GM23338 (cell line): Measurements from ENCODE around the gene TRIM24. TPM values are rescaled to one million over a fixed set of nuclear protein-coding genes. Genes with fewer than 3 reads are reported as not detected.
A peak's percentile ranks its signal among the peaks of the same experiment; 100 is the strongest.
"Not testable (repeated sequence)": the region's sequence is repeated elsewhere in the genome, so short reads cannot be mapped to it uniquely, and the experiment has no call there.

Experiments used
- ATAC-seq: fragments of 200-7000 bp; cut with Tn5 transposase; 3 replicates; pipeline ENCODE4 v1.9.1; 2020
- DNase-seq: peaks from one replicate; pipeline ENCODE4 v3.0.0-alpha.2; 2015; ENCODE audit warnings: low spot score
- H2AFZ ChIP-seq: fragments of 200-600 bp; sonication (generic); 2 replicates; pipeline ENCODE4 v1.8.0; 2016; ENCODE audit warnings: antibody characterized with exemption, mild to moderate bottlenecking, moderate library complexity
- H3F3A ChIP-seq: fragments of 200-600 bp; sonication (generic); replicated peaks from 2 replicates; pipeline ENCODE4 v1.8.0; 2017; ENCODE audit warnings: antibody characterized with exemption, mixed run types, low read depth
- H3K27ac ChIP-seq: fragments of 200-600 bp; sonication (generic); 2 replicates; pipeline ENCODE4 v1.6.1; 2016; ENCODE audit warnings: low read depth
- H3K27me3 ChIP-seq: fragments of 200-600 bp; sonication (generic); 2 replicates; pipeline ENCODE4 v1.8.0; 2016; ENCODE audit warnings: mild to moderate bottlenecking, mixed run types, moderate library complexity; ENCODE audit not compliant: insufficient read depth
- H3K36me3 ChIP-seq: fragments of 200-600 bp; sonication (generic); 2 replicates; pipeline ENCODE4 v1.8.0; 2016; ENCODE audit warnings: mild to moderate bottlenecking; ENCODE audit not compliant: insufficient read depth
- H3K4me1 ChIP-seq: fragments of 200-600 bp; sonication (generic); 2 replicates; pipeline ENCODE4 v1.8.0; 2016; ENCODE audit warnings: mild to moderate bottlenecking, moderate library complexity; ENCODE audit not compliant: insufficient read depth
- H3K4me2 ChIP-seq: fragments of 200-600 bp; sonication (generic); 2 replicates; pipeline ENCODE4 v1.7.1; 2017; ENCODE audit warnings: mixed run types
- H3K4me3 ChIP-seq: fragments of 200-600 bp; sonication (generic); 2 replicates; pipeline ENCODE4 v1.6.1; 2016; ENCODE audit warnings: mixed run types
- H3K79me2 ChIP-seq: fragments of 200-600 bp; sonication (generic); replicated peaks from 2 replicates; pipeline ENCODE4 v1.8.0; 2017; ENCODE audit warnings: mild to moderate bottlenecking; ENCODE audit not compliant: insufficient read depth
- H3K9me2 ChIP-seq: fragments of 200-600 bp; sonication (generic); 2 replicates; pipeline ENCODE4 v1.8.0; 2017; ENCODE audit not compliant: insufficient read depth
- H4K20me1 ChIP-seq: fragments of 200-600 bp; sonication (generic); replicated peaks from 2 replicates; pipeline ENCODE4 v1.8.0; 2017; ENCODE audit warnings: mild to moderate bottlenecking; ENCODE audit not compliant: insufficient read depth
- H3K27ac Mint-ChIP-seq: 2 replicates; pipeline ENCODE4 v1.8.0; 2020; ENCODE audit warnings: inconsistent platforms, mild to moderate bottlenecking, moderate library complexity, mixed read lengths
- H3K27me3 Mint-ChIP-seq: 3 replicates; pipeline ENCODE4 v1.8.0; 2022; ENCODE audit warnings: low read depth, mild to moderate bottlenecking, moderate library complexity, mixed read lengths, inconsistent platforms; ENCODE audit not compliant: insufficient read depth, poor library complexity
- H3K36me3 Mint-ChIP-seq: 3 replicates; pipeline ENCODE4 v1.8.0; 2021; ENCODE audit warnings: low read depth, mild to moderate bottlenecking, inconsistent platforms, moderate library complexity, mixed read lengths
- H3K4me1 Mint-ChIP-seq: 3 replicates; pipeline ENCODE4 v1.8.0; 2020; ENCODE audit warnings: mild to moderate bottlenecking, inconsistent platforms, mixed read lengths
- H3K4me3 Mint-ChIP-seq: 3 replicates; pipeline ENCODE4 v1.8.0; 2021; ENCODE audit warnings: moderate library complexity, mild to moderate bottlenecking, inconsistent platforms, mixed read lengths
- H3K9me3 Mint-ChIP-seq: 3 replicates; pipeline ENCODE4 v1.8.0; 2020; ENCODE audit warnings: moderate library complexity, mild to moderate bottlenecking, inconsistent platforms, mixed read lengths
- EZH2 ChIP-seq: fragments of 200-600 bp; sonication (generic); IDR thresholded peaks from one replicate; pipeline ENCODE4 v1.8.0; 2017; ENCODE audit warnings: antibody characterized with exemption, mild to moderate bottlenecking, low read depth; ENCODE audit not compliant: unreplicated experiment
- JUNB ChIP-seq: IDR thresholded peaks from one replicate; pipeline ENCODE4 v1.6.1; 2016; ENCODE audit warnings: antibody characterized with exemption; ENCODE audit not compliant: unreplicated experiment
- NANOG ChIP-seq: IDR thresholded peaks from 2 replicates; pipeline ENCODE4 v1.6.1; 2016; ENCODE audit warnings: antibody characterized with exemption, borderline replicate concordance
- STAT1 ChIP-seq: IDR thresholded peaks from one replicate; pipeline ENCODE4 v1.6.1; 2016; ENCODE audit warnings: antibody characterized with exemption; ENCODE audit not compliant: unreplicated experiment
- ZNF114 ChIP-seq: fragments of 250-450 bp; sonication (Bioruptor Pico); IDR thresholded peaks from 2 replicates; pipeline ENCODE4 v1.5.0; 2020; ENCODE audit warnings: mild to moderate bottlenecking, moderate library complexity
- ZNF462 ChIP-seq: fragments of 250-450 bp; sonication (Bioruptor Pico); IDR thresholded peaks from 2 replicates; pipeline ENCODE4 v1.5.0; 2020; ENCODE audit warnings: mild to moderate bottlenecking, moderate library complexity
- polyA plus RNA-seq: library from polyadenylated mRNA; unstranded; fragments of >200 nt; fragmentation: Nextera tagmentation; extraction: Ambion mirVana; gene quantifications from 2 replicates; pipeline ENCODE4 v1.2.1, GENCODE V29; 2016
- total RNA-seq: library from RNA; depleted of rRNA; stranded (reverse); fragments of >200 nt; shearing (Covaris generic); gene quantifications from 2 replicates; pipeline ENCODE4 v1.2.3, GENCODE V29; 2014
- TF ChIP-seq, protein P1 (sequence below), 2 experiments: fragments of 200-600 bp in 1 of 2; sonication (generic) in 1 of 2; conservative IDR thresholded peaks; 2 replicates each; pipeline versions ENCODE4 v1.5.1 to v1.6.1; 2016 to 2017; ENCODE audit warnings: antibody characterized with exemption in 2 of 2, low read depth in 2 of 2, mild to moderate bottlenecking in 2 of 2, moderate library complexity in 1 of 2

The TRIM24 gene
- total and polyA plus RNA-seq, 2 experiments from 2014 or later, result 67.0 to 120 TPM

DNA sequence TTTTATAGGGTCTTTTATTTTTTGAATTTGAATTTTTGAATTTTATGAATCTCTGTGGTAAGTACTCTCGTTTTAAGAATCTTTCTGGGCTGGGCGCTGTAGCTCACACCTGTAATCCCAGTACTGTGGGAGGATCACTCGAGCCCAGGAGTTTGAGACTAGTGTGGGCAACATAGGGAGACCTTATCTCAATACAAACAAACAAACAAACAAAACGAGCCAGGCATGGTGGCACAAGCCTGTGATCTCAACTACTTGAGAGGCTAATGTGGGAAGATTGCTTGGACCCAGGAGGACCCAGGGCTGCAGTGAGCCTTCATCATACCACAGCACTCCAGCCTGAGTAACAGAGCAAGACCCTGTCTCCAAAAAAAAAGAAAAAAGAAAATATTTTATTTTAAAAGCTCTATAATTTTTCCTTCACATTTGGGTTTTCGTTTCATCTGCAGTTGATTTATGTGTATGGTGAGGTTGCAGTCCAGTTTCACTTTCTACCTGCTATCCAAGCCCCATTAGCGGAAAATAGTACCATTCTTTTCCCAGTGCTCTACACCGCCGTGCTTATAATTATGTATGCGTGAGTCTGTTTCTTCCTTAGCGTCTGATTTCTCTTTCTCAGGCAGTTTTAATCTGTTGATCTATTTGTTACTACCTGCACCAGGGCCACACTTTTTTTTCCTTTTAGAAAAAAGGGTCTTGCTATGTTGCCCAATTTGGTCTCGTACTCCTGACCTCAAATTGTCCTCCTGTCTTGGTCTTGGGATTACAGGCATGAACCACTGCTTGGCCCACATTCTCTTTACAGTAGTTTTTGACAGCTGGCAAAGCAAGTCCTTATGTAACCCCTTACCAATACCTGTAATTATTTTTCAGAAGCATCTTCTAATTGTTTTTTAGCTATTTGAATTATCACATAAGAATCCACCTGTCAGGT, 21.7 kb downstream of the TRIM24 start (continued):
- TF ChIP-seq, protein P1, sequence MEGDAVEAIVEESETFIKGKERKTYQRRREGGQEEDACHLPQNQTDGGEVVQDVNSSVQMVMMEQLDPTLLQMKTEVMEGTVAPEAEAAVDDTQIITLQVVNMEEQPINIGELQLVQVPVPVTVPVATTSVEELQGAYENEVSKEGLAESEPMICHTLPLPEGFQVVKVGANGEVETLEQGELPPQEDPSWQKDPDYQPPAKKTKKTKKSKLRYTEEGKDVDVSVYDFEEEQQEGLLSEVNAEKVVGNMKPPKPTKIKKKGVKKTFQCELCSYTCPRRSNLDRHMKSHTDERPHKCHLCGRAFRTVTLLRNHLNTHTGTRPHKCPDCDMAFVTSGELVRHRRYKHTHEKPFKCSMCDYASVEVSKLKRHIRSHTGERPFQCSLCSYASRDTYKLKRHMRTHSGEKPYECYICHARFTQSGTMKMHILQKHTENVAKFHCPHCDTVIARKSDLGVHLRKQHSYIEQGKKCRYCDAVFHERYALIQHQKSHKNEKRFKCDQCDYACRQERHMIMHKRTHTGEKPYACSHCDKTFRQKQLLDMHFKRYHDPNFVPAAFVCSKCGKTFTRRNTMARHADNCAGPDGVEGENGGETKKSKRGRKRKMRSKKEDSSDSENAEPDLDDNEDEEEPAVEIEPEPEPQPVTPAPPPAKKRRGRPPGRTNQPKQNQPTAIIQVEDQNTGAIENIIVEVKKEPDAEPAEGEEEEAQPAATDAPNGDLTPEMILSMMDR (conservative IDR thresholded peaks at IDR 0.05; ENCODE audit: low read depth in 2 of 2), result no peak
- no peak for TF ChIP-seq STAT1
- no peak for TF ChIP-seq ZNF114
- TF ChIP-seq EZH2, result no peak

DNA sequence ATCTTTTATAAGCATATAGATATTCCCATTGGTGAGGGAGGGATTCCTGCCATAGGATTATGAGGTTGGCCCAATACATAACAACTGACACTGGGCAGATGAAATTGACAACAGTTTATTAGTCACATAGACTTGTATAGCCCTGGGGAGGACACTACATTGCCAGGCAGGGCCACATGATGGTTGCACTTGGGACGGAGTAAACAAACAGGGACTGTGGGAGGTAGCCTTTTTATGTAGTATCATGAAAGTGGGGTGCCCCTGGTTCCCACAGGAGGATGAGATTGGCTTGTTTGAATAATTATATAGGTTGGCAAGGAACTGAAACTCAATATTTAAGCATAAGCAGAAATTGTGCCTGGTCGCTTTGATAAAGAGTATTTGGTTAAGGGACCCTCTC, 23.5 kb downstream of the TRIM24 start:
- ATAC-seq (no peak), DNase-seq (no peak)
- H3K9me3 Mint-ChIP-seq, result peaks cover 12% of the 10 kb centered on the region
- H3K27ac Mint-ChIP-seq, result peak overlapping the region; percentile 68; the same call in 1 of the 2 replicates
- Histone ChIP-seq H3K4me2 (no peak overlapping the region), H3K9me2 (no peaks in the 10 kb centered on the region), H3F3A (no peaks in the 10 kb centered on the region), H3K79me2 (peaks cover 100% of the 10 kb centered on the region), H3K27ac (no peak overlapping the region), H2AFZ (no peak overlapping the region), H3K4me1 (peaks cover 47% of the 10 kb centered on the region), H3K4me3 (no peak overlapping the region), H3K27me3 (no peaks in the 10 kb centered on the region), H4K20me1 (peaks cover 91% of the 10 kb centered on the region), H3K36me3 (no peaks in the 10 kb centered on the region)
- no peak overlapping the region for H3K4me3 Mint-ChIP-seq
- peaks cover 42% of the 10 kb centered on the region for H3K36me3 Mint-ChIP-seq
- TF ChIP-seq EZH2 (no peak), JUNB (no peak), NANOG (no peak), ZNF462 (CRISPR knock-in tag) (no peak)
- H3K27me3 Mint-ChIP-seq, result peaks cover 3% of the 10 kb centered on the region
- peaks cover 52% of the 10 kb centered on the region for H3K4me1 Mint-ChIP-seq

- not testable (repeated sequence) for H3F3A ChIP-seq, H3K27ac ChIP-seq, H3K4me3 ChIP-seq, H3K27ac Mint-ChIP-seq, H3K4me2 ChIP-seq, ATAC-seq, H3K4me3 Mint-ChIP-seq, DNase-seq, H3K36me3 ChIP-seq, H3K27me3 ChIP-seq, H2AFZ ChIP-seq, H3K27me3 Mint-ChIP-seq, H3K9me2 ChIP-seq
- peaks cover 49% of the 10 kb centered on the region for H3K36me3 Mint-ChIP-seq
- peaks cover 57% of the 10 kb centered on the region for H3K4me1 Mint-ChIP-seq
- Histone ChIP-seq H3K79me2 (peaks cover 100% of the 10 kb centered on the region), H3K4me1 (peaks cover 46% of the 10 kb centered on the region), H4K20me1 (peaks cover 96% of the 10 kb centered on the region)
- peaks cover 12% of the 10 kb centered on the region for H3K9me3 Mint-ChIP-seq
Observed at GRCh38 chr7:138485508-138485907, 25.4 kb downstream of the TRIM24 start.

- not testable (repeated sequence) for H3K27me3 ChIP-seq, H3K36me3 ChIP-seq, H3K4me3 ChIP-seq, H3K4me3 Mint-ChIP-seq, H3K27ac Mint-ChIP-seq, H3F3A ChIP-seq, DNase-seq, H3K9me2 ChIP-seq, H3K27me3 Mint-ChIP-seq, H2AFZ ChIP-seq, H3K27ac ChIP-seq, ATAC-seq
- H3K4me1 ChIP-seq, result peaks cover 44% of the 10 kb centered on the region
- H3K4me1 Mint-ChIP-seq, result peaks cover 57% of the 10 kb centered on the region
- peak overlapping the region; percentile 49 for H3K4me2 ChIP-seq
- H4K20me1 ChIP-seq, result peaks cover 94% of the 10 kb centered on the region
- peaks cover 100% of the 10 kb centered on the region for H3K79me2 ChIP-seq
- peaks cover 47% of the 10 kb centered on the region for H3K36me3 Mint-ChIP-seq
- H3K9me3 Mint-ChIP-seq, result peaks cover 12% of the 10 kb centered on the region
Observed at GRCh38 chr7:138489139-138489538, 29.1 kb downstream of the TRIM24 start.
